OCI-LY3 (cell line): ENCODE measurements around the gene BORCS6.
A peak's percentile ranks its signal among the peaks of the same experiment; 100 is the strongest.

Experiments used
- H2AFZ ChIP-seq: fragments of 200-600, 300-600 bp; shearing (Covaris generic); 2 replicates; pipeline ENCODE4 v1.6.0; 2014; ENCODE audit warnings: antibody characterized with exemption, low read depth, low read length
- H3K27ac ChIP-seq: fragments of 200-600, 300-600 bp; sonication (generic); 2 replicates; pipeline ENCODE4 v1.5.1; 2014; ENCODE audit warnings: mild to moderate bottlenecking, low read length, moderate library complexity, mixed read lengths
- H3K27me3 ChIP-seq: fragments of 200-600, 300-600 bp; sonication (generic); 2 replicates; pipeline ENCODE4 v1.6.1; 2014; ENCODE audit warnings: low read depth, low read length, mixed read lengths
- H3K36me3 ChIP-seq: fragments of 200-600, 300-600 bp; sonication (generic); replicated peaks from 2 replicates; pipeline ENCODE3; 2014; ENCODE audit warnings: low read depth, low read length, mixed read lengths
- H3K4me1 ChIP-seq: fragments of 300-600, 200-600 bp; sonication (generic); 2 replicates; pipeline ENCODE4 v1.6.1; 2014; ENCODE audit warnings: low read length, mixed read lengths
- H3K4me2 ChIP-seq: fragments of 200-600, 300-600 bp; sonication (generic); 2 replicates; pipeline ENCODE4 v1.6.1; 2014; ENCODE audit warnings: low read length, mixed read lengths
- H3K4me3 ChIP-seq: fragments of 300-600, 200-600 bp; sonication (generic); 2 replicates; pipeline ENCODE4 v1.5.1; 2014; ENCODE audit warnings: antibody characterized with exemption, mild to moderate bottlenecking, low read length, moderate library complexity
- H3K79me2 ChIP-seq: fragments of 300-600, 200-600 bp; shearing (Covaris generic); 2 replicates; pipeline ENCODE4 v1.6.1; 2014; ENCODE audit warnings: mild to moderate bottlenecking, low read length, mixed read lengths
- H3K9ac ChIP-seq: fragments of 300-600, 200-600 bp; shearing (Covaris generic); 2 replicates; pipeline ENCODE4 v1.6.0; 2014; ENCODE audit warnings: mild to moderate bottlenecking, low read length, moderate library complexity
- H3K9me3 ChIP-seq: fragments of 200-600, 300-600 bp; shearing (Covaris generic); 2 replicates; pipeline ENCODE4 v1.6.1; 2014; ENCODE audit warnings: low read length, mixed read lengths; ENCODE audit not compliant: insufficient read depth
- H4K20me1 ChIP-seq: fragments of 200-600, 300-600 bp; sonication (generic); 2 replicates; pipeline ENCODE4 v1.6.1; 2016; ENCODE audit warnings: low read length, mixed read lengths; ENCODE audit not compliant: insufficient read depth
- EZH2phosphoT487 ChIP-seq: fragments of 200-600 bp; shearing (Covaris generic); IDR thresholded peaks from 2 replicates; pipeline ENCODE4 v1.6.1; 2018; ENCODE audit warnings: antibody characterized with exemption, mixed run types, low read depth
- TF ChIP-seq, protein P1 (sequence below): fragments of 200-600, 300-600 bp; sonication (generic); IDR thresholded peaks from 2 replicates; pipeline ENCODE4 v1.5.1; 2014; ENCODE audit warnings: antibody characterized with exemption, low read length, low read depth

The BORCS6 gene

DNA sequence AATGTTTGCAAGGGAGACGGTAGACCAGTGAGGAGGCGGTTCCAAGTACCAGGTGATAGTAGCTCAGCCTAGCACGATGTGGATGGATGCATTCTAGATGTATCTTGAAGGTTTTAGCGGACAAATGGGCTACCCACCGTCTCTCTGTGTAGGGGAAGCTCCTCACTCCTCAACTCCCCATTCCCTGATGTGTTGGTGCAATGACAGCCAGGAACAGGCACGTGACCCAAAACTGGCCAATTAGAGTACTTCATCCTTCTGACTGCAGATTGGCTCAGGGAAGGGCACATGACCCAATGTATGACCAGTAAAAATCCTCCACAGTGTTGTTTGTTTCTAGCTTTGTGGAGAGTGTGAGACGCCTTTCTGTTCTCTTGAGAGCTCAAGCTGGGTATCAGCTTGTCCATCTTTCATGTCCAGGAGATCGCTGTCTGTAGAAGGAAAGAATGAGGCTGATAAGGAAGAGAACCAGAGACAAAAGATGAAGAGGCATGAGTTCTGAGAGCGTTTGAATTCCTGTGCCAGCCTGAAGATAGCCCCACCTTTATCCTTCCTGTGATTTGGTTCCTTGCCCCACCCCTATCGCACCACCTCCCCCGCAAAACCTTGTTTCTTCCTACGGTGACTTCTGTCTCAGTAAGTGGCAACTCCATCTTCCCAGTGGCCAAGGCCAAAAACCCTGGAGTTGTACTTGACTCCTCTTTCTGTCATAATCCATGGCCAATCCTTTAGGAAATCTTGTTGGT, 2.3 kb upstream of the BORCS6 start:
- Histone ChIP-seq H2AFZ (no peak overlapping the region), H3K27me3 (no peaks in the 10 kb centered on the region), H3K9ac (no peak overlapping the region), H4K20me1 (peaks cover 11% of the 10 kb centered on the region), H3K4me1 (peaks cover 44% of the 10 kb centered on the region), H3K27ac (no peak overlapping the region), H3K4me3 (no peak overlapping the region), H3K79me2 (peaks cover 7% of the 10 kb centered on the region; the same call in 1 of the 2 replicates), H3K4me2 (peak overlapping the region; percentile 49), H3K36me3 (no peaks in the 10 kb centered on the region), H3K9me3 (no peaks in the 10 kb centered on the region)
- TF ChIP-seq, protein P1, sequence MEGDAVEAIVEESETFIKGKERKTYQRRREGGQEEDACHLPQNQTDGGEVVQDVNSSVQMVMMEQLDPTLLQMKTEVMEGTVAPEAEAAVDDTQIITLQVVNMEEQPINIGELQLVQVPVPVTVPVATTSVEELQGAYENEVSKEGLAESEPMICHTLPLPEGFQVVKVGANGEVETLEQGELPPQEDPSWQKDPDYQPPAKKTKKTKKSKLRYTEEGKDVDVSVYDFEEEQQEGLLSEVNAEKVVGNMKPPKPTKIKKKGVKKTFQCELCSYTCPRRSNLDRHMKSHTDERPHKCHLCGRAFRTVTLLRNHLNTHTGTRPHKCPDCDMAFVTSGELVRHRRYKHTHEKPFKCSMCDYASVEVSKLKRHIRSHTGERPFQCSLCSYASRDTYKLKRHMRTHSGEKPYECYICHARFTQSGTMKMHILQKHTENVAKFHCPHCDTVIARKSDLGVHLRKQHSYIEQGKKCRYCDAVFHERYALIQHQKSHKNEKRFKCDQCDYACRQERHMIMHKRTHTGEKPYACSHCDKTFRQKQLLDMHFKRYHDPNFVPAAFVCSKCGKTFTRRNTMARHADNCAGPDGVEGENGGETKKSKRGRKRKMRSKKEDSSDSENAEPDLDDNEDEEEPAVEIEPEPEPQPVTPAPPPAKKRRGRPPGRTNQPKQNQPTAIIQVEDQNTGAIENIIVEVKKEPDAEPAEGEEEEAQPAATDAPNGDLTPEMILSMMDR: no peak
- no peak for TF ChIP-seq EZH2phosphoT487

DNA sequence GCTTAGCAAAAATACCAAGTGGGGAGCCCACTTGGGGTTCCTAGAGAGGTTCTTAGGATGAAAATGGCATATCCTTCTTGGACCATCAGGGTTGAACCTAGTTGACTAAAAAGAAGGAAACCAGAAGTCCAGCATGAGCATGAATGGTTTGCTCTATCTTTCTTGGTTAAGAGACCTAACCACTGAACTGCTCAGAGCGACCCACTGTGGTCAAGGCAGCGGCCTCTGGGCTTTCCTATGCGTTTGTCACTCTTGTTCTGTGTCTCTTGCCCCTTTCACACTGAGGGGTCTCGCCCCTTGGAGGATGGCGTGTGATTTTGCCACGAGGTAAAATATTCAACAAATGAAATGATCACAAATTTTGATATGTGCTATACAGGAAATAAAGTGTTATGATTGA, 526 bp upstream of the BORCS6 start:
- peak overlapping the region; percentile 78 for H3K4me3 ChIP-seq
- peaks cover 33% of the 10 kb centered on the region for H3K4me1 ChIP-seq
- H3K4me2 ChIP-seq: peak overlapping the region; percentile 95
- TF ChIP-seq, protein P1: no peak
- no peak for TF ChIP-seq EZH2phosphoT487
- no peaks in the 10 kb centered on the region for H3K36me3 ChIP-seq
- peaks cover 11% of the 10 kb centered on the region for H4K20me1 ChIP-seq
- no peaks in the 10 kb centered on the region for H3K9me3 ChIP-seq
- H3K27ac ChIP-seq: peak overlapping the region; percentile 27; the same call in 1 of the 2 replicates
- H2AFZ ChIP-seq: peak overlapping the region; percentile 89
- H3K27me3 ChIP-seq: no peaks in the 10 kb centered on the region
- H3K9ac ChIP-seq: peak overlapping the region; percentile 63
- H3K79me2 ChIP-seq: peaks cover 7% of the 10 kb centered on the region; the same call in 1 of the 2 replicates

DNA sequence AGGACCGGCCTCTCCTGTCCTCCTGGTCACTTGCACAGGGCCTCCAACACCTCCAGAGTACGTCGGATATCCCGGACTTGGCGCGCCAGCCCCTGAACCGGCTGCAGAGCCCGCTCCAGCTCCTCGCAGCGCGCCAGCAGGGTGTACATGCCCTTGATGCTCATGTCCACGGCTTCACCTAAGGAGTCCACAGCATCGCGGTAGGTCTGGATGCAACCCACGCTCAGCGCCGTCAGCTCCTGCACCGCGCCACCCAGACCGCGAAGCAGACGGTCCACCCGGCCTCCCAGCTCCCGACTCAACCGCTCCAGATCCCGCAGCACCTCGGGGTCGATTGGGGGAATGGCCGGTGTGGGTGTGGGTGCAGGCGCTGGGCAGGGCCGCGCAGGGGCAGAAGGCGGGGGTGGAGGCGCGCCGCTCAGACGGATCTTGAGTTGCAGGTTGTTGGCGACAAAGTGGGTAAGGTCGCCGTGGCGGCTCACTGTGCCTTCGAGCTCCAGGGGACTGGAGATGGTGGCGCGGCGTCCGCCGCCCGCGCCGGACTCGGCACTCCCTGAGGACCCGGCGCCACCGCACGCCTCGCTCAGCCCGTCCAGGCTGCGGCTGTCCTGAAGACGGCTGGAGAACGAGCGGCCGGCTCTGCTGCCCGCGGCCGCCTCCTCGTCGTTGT, 804 bp downstream of the BORCS6 start:
- peak overlapping the region; percentile 89 for H3K4me3 ChIP-seq
- H4K20me1 ChIP-seq: peaks cover 11% of the 10 kb centered on the region
- TF ChIP-seq, protein P1: no peak
- no peak for TF ChIP-seq EZH2phosphoT487
- H3K79me2 ChIP-seq: peaks cover 7% of the 10 kb centered on the region; the same call in 1 of the 2 replicates
- no peak overlapping the region for H2AFZ ChIP-seq
- no peaks in the 10 kb centered on the region for H3K27me3 ChIP-seq
- H3K4me2 ChIP-seq: peak overlapping the region; percentile 92
- peak overlapping the region; percentile 76 for H3K9ac ChIP-seq
- peak overlapping the region; percentile 62 for H3K27ac ChIP-seq
- H3K36me3 ChIP-seq: no peaks in the 10 kb centered on the region
- H3K9me3 ChIP-seq: no peaks in the 10 kb centered on the region
- peaks cover 31% of the 10 kb centered on the region for H3K4me1 ChIP-seq

DNA sequence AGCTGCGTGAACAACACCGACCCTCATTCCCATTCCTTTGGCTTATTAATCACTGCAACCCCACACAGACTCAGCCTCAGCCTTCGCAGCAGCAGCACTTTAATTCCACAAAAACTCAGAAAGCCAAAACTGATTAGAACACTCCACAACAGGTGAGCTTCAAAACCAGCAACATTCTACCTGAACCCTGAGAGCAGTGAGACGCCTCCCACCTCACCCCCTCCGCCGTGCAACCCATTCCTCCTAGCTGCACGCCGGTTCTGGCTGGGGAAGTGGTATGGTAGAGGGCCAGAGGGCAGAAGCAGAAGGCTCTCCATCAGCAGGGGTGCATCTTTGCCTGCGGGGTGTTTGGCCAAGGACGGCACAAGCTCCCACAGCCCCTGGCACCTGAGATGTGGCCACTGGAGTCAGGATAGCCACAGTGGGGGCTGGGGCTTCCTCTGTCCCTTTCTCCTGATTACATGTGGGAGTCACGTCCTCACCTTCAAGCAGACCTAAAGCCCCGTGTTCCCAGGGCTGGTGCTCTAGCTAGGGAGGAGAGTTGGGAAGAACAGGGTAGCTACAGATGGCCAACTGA, 1.6 kb downstream of the BORCS6 start:
- TF ChIP-seq, protein P1: no peak
- TF ChIP-seq EZH2phosphoT487: no peak
- H3K4me2 ChIP-seq: peak overlapping the region; percentile 92
- peak overlapping the region; percentile 89 for H3K4me3 ChIP-seq
- peak overlapping the region; percentile 93 for H3K27ac ChIP-seq
- H3K9me3 ChIP-seq: no peaks in the 10 kb centered on the region
- peaks cover 31% of the 10 kb centered on the region for H3K4me1 ChIP-seq
- peak overlapping the region; percentile 76; the same call in 1 of the 2 replicates for H3K9ac ChIP-seq
- H2AFZ ChIP-seq: no peak overlapping the region
- H3K36me3 ChIP-seq: no peaks in the 10 kb centered on the region
- H4K20me1 ChIP-seq: peaks cover 11% of the 10 kb centered on the region
- H3K27me3 ChIP-seq: no peaks in the 10 kb centered on the region
- H3K79me2 ChIP-seq: peaks cover 7% of the 10 kb centered on the region; the same call in 1 of the 2 replicates
